Epithelial cell of proximal tubule (primary cell): Measurements from ENCODE around the gene PRRG4. TPM values are rescaled to one million over a fixed set of nuclear protein-coding genes. Genes with fewer than 3 reads are reported as not detected.
A peak's percentile ranks its signal among the peaks of the same experiment; 100 is the strongest.

Experiments used
- DNase-seq: peaks from one replicate; pipeline ENCODE4 v3.0.0-alpha.2; 2011; ENCODE audit warnings: low read depth
- H3K4me3 ChIP-seq: 2 replicates; pipeline ENCODE4 v1.5.1; 2011; ENCODE audit warnings: low read depth, mild to moderate bottlenecking, low read length
- total RNA-seq: library from RNA; depleted of rRNA; stranded (reverse); fragments of >200 nt; gene quantifications from 2 replicates; pipeline ENCODE4 v1.2.3, GENCODE V29; 2015
- TF ChIP-seq, protein P1 (sequence below): conservative IDR thresholded peaks from 2 replicates; pipeline ENCODE4 v1.5.1; 2012; ENCODE audit warnings: low read depth, mild to moderate bottlenecking, low read length

The PRRG4 gene
- total RNA-seq, 1 donor from 2014 or later: 3.1 TPM

DNA sequence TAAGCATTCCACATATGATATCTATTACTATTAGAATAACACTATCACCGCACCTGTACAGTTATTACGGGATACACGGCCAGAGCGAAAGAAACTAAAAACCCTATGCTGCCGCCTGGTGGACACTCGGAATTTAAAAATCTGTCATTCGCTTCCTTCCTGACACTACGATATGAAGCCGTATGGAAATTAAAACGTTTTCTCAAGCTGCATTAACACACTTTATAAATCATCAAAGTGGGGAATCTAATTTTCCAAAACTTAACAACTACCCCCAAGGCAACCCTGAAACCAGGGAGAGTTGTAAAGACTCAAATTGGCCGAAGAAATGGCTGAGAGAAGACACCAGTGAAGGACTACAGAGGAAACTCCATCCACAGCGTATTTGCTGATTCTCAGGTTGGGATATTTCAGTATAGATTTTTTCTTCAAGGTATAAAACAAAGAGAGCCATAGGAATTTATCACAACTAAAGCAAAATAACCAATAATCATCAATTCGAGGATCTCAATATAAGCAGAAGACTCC lies 36.7 kb upstream of the PRRG4 start:
- TF ChIP-seq, protein P1, sequence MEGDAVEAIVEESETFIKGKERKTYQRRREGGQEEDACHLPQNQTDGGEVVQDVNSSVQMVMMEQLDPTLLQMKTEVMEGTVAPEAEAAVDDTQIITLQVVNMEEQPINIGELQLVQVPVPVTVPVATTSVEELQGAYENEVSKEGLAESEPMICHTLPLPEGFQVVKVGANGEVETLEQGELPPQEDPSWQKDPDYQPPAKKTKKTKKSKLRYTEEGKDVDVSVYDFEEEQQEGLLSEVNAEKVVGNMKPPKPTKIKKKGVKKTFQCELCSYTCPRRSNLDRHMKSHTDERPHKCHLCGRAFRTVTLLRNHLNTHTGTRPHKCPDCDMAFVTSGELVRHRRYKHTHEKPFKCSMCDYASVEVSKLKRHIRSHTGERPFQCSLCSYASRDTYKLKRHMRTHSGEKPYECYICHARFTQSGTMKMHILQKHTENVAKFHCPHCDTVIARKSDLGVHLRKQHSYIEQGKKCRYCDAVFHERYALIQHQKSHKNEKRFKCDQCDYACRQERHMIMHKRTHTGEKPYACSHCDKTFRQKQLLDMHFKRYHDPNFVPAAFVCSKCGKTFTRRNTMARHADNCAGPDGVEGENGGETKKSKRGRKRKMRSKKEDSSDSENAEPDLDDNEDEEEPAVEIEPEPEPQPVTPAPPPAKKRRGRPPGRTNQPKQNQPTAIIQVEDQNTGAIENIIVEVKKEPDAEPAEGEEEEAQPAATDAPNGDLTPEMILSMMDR: peak; percentile 75
- H3K4me3 ChIP-seq: peak overlapping the region; percentile 42
- no peak for DNase-seq

DNA sequence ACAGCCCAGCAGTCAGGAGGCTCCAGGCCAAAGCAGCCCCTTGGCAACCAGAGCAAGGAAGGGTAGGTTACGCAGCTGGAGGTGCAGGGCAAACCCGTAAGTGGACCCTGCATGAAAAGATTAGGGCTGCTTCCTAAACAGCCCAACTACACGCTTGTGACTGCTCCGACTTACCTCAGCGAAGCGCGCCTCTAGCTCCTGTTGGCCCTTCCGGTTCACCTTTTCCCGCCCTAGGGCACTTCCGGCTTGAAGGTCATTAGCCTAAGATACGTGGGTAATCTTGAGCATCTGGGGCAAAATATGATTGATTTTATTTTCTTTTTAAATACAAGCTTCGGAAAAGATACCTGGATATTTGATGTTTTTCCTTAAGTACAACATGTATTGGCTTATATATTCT lies 35.3 kb upstream of the PRRG4 start, which contains the start of gene CCDC73:
TSS of gene CCDC73 (minus strand) at position 224 of the 400 bp plus-strand sequence. CDS start 34,419 bp downstream, outside the sequence.
- no peak for DNase-seq
- TF ChIP-seq, protein P1: no peak
- H3K4me3 ChIP-seq: no peak within 1 kb of the TSS

DNA sequence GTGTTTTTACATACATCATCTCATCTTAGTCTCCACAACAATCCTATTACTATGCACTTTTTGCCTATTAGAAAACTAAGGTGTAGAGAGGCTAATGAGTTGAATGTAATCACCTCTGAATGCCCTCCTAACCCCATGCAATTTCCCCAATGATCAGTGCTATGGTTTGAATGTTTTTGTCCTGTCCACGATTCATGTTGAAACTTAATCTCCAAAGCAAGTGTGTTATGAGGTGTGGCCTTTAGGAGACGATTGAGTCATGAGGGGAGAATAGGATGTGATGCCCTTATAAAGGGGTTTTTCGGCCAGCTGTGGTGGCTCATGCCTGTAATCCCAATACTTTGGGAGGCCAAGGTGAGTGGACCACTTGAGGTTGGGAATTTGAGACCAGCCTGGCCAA lies 33.3 kb upstream of the PRRG4 start:
- TF ChIP-seq, protein P1: no peak
- no peak overlapping the region for H3K4me3 ChIP-seq
- no peak for DNase-seq

DNA sequence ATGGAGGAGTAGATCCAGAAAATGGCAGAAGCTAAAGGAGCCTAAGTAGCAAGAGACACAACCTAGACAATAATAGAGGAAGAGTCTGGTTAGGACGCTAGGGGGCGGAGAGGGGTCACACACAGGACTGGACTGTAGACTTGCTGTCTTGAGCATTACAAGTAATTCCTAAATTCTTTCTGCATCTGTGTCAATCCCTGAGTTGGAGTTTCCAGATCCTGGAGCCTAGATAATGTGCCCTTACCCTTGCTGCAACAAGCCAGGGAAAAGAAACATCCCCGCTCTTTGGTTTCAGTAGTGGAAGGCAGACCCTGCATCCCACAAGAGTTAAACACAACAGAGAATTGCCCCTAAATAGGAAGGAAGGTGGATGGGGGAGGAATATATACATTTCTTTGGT lies 20.4 kb upstream of the PRRG4 start:
- no peak overlapping the region for H3K4me3 ChIP-seq
- no peak for DNase-seq
- TF ChIP-seq, protein P1: peak; percentile 93

DNA sequence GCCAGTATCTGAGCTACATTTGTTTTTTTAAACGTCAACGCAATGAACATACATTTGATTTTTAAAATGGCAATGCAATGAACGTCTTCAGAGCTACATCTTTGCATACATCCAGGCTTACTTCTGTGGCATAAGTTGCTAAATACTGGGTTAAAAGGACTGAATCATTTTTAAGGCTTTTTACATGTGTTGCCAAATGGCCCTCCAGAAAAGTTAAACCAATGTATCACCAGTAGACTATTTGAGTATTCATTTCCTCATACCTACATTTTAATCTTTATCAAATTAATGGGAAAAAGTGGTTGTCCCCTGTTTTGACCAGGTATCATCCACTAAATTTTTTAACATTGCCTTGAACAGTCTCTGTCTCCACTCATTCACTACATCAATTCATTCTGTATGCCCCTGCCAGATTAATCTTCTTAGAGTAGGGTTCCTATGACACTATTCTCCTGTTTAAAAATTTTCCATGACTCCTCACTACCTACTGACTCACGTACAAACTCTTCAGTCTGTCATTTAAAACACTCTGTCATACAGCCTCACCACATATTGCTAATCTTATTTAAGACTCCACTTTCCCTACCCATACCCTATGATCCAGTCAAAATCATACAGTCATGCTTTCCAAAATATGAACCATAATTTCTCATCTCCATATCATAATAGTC lies 12.4 kb upstream of the PRRG4 start:
- TF ChIP-seq, protein P1: no peak
- no peak overlapping the region for H3K4me3 ChIP-seq
- no peak for DNase-seq

DNA sequence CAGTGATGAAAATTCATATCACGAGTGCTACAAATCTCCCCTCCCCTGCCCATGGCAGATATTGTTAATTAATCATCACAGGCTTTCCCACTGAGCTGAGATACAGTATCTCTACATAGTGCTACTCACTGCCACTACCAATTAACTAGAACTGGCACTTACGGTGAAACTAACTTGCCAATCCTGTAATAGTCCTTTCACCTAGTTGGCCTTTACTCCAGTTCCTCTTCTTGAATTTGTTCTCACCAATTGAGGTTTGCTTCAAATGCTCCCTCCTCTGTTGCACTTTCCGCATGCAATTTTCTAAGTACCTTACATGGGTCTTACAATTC lies 11.9 kb upstream of the PRRG4 start:
- H3K4me3 ChIP-seq: no peak overlapping the region
- TF ChIP-seq, protein P1: no peak
- no peak for DNase-seq

DNA sequence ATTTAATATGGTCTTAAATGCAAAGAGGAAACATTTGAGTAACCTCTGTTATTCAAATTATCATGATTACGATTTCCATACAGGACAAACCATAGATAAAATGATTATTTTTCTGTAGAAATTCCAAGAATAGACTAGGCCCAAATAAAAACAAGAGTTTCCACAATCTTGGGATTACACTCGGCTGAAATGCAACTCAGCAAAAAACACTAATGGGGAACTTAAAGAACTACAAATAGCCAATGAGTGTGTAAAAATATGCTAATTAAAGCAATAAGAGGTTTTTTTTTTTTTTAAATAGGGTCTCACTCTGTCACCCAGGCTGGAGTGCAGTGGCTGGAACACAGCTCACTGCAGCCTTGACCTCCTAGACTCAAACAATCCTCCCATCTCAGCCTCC lies 10.5 kb upstream of the PRRG4 start:
- TF ChIP-seq, protein P1: no peak

More for the DNA sequence above, 10.5 kb upstream of the PRRG4 start:
- DNase-seq: no peak
- no peak overlapping the region for H3K4me3 ChIP-seq
